Measurements from ENCODE around the gene ITFG1.

- TF ChIP-seq, protein P1, sequence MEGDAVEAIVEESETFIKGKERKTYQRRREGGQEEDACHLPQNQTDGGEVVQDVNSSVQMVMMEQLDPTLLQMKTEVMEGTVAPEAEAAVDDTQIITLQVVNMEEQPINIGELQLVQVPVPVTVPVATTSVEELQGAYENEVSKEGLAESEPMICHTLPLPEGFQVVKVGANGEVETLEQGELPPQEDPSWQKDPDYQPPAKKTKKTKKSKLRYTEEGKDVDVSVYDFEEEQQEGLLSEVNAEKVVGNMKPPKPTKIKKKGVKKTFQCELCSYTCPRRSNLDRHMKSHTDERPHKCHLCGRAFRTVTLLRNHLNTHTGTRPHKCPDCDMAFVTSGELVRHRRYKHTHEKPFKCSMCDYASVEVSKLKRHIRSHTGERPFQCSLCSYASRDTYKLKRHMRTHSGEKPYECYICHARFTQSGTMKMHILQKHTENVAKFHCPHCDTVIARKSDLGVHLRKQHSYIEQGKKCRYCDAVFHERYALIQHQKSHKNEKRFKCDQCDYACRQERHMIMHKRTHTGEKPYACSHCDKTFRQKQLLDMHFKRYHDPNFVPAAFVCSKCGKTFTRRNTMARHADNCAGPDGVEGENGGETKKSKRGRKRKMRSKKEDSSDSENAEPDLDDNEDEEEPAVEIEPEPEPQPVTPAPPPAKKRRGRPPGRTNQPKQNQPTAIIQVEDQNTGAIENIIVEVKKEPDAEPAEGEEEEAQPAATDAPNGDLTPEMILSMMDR (conservative IDR thresholded peaks at IDR 0.05; ENCODE audit: low read depth, low read length), result no peak
- no peak for TF ChIP-seq EZH2phosphoT487 (IDR thresholded peaks at IDR 0.05; ENCODE audit: borderline replicate concordance, low read length)
Observed at GRCh38 chr16:47392081-47392480, 68.8 kb downstream of the ITFG1 start.

Data from PC-3 (cell line).